Loucy (cell line): ENCODE data around the gene ZKSCAN8.

Source experiments
- CTCF ChIP-seq: fragments of 200-600 bp; sonication (generic); conservative IDR thresholded peaks from 2 replicates; pipeline ENCODE4 v1.5.1; 2014; ENCODE audit warnings: mild to moderate bottlenecking, antibody characterized with exemption, low read length
- EZH2phosphoT487 ChIP-seq: fragments of 200-600 bp; IDR thresholded peaks from 2 replicates; pipeline ENCODE4 v1.6.1; 2018; ENCODE audit warnings: antibody characterized with exemption, mild to moderate bottlenecking, moderate library complexity, borderline replicate concordance

- TF ChIP-seq CTCF, result no peak
- no peak for TF ChIP-seq EZH2phosphoT487
Measured at GRCh38 chr6:28118217-28118616, 23.5 kb upstream of the ZKSCAN8 start.
